ENCODE results near the gene SYT1. TPM values are rescaled to one million over a fixed set of nuclear protein-coding genes. Genes with fewer than 3 reads are reported as not detected.

Gene SYT1
- total and polyA plus RNA-seq, 2 donors (not counting 3 experiments of a cell fraction or from before 2014, with no cell fraction given) = 3.2 to 15.3 TPM

- Histone ChIP-seq H2AFZ (ENCODE audit: low read depth, low read length) (no peak overlapping the region), H3K27ac (ENCODE audit: insufficient read depth, low read depth, low read length) (no peak overlapping the region), H3K9ac (replicated peaks; ENCODE audit: extremely low read depth, insufficient read depth, low read length) (no peak overlapping the region), H3K9me1 (replicated peaks; ENCODE audit: control insufficient read depth, extremely low read depth, insufficient read depth, low read length) (no peaks in the 10 kb centered on the region), H4K20me1 (replicated peaks; ENCODE audit: control insufficient read depth, extremely low read depth, insufficient read depth, low read length) (no peaks in the 10 kb centered on the region), H3K4me2 (ENCODE audit: insufficient read depth, low read length) (no peak overlapping the region), H3K36me3 (ENCODE audit: control insufficient read depth in 2 of 2, extremely low read depth in 1 of 2, insufficient read depth in 2 of 2, low read length in 2 of 2) (no peaks in the 10 kb centered on the region), H3K9me3 (replicated peaks; ENCODE audit: control insufficient read depth, insufficient read depth, low read length) (no peaks in the 10 kb centered on the region), H3K4me3 (replicated peaks in 1 of 3; ENCODE audit: insufficient read depth in 1 of 3, low read depth in 1 of 3, low read length in 3 of 3) (no peak overlapping the region), H3K4me1 (ENCODE audit: control insufficient read depth, extremely low read depth, insufficient read depth, low read length) (no peaks in the 10 kb centered on the region), H3K27me3 (ENCODE audit: control insufficient read depth in 2 of 2, insufficient read depth in 2 of 2, low read length in 2 of 2) (no peaks in the 10 kb centered on the region), H3K79me2 (ENCODE audit: control insufficient read depth, insufficient read depth, low read length) (no peaks in the 10 kb centered on the region)
- intact Hi-C loops (cut with micrococcal nuclease) (no loop called here), dilution Hi-C loops (cut with MboI; ENCODE audit: extremely low pct_ligation_motif_present, low sequenced_read_pairs) (no loop called here)
- DNase-seq (ENCODE audit: low read depth, low spot score) (no peak), FAIRE-seq (no peak)
- no TSS peak for BruUV-seq (replicated peaks)
- POLR2A ChIA-PET = no interaction called here
- CTCF ChIA-PET = interaction anchor here (1.2 kb wide), 1 partner anchor 47 kb away, joined by 3 read pairs; no protein-coding TSS in a partner anchor
- TF ChIP-seq EZH2 (IDR thresholded peaks at IDR 0.05; ENCODE audit: borderline replicate concordance, low read depth, low read length, severe bottlenecking) (no peak), GATA2 (IDR thresholded peaks at IDR 0.05; ENCODE audit: insufficient read depth, insufficient read length, low read depth, low read length) (no peak), MAX (IDR thresholded peaks at IDR 0.05; ENCODE audit: insufficient read depth, insufficient read length) (no peak), MYC (IDR thresholded peaks at IDR 0.05; ENCODE audit: low read depth, low read length) (no peak), POLR2A (IDR thresholded peaks at IDR 0.05; ENCODE audit: low read depth, low read length) (no peak), JUN (IDR thresholded peaks at IDR 0.05; ENCODE audit: borderline replicate concordance, insufficient read depth, insufficient read length, low read depth) (no peak), FOS (IDR thresholded peaks at IDR 0.05; ENCODE audit: borderline replicate concordance, insufficient read depth, low read length) (no peak), POLR2AphosphoS5 (IDR thresholded peaks at IDR 0.05; ENCODE audit: insufficient read depth, low read depth, low read length) (no peak), CTCF (IDR thresholded peaks at IDR 0.05; ENCODE audit: extremely low read depth in 1 of 2, insufficient read depth in 1 of 2, low read depth in 1 of 2, low read length in 2 of 2) (no peak)
Observed at GRCh38 chr12:78824918-78825317, 39.7 kb upstream of the SYT1 start.

Measured in endothelial cell of umbilical vein (primary cell).